GM18861 (cell line): Measurements from ENCODE around the gene JAML.
A peak's percentile ranks its signal among the peaks of the same experiment; 100 is the strongest.

ENCODE experiments used
- ATAC-seq: cut with Tn5 transposase; IDR thresholded peaks from one replicate; pipeline ENCODE4 v1.9.1; 2021; ENCODE audit not compliant: unreplicated experiment

The JAML gene, protein sequence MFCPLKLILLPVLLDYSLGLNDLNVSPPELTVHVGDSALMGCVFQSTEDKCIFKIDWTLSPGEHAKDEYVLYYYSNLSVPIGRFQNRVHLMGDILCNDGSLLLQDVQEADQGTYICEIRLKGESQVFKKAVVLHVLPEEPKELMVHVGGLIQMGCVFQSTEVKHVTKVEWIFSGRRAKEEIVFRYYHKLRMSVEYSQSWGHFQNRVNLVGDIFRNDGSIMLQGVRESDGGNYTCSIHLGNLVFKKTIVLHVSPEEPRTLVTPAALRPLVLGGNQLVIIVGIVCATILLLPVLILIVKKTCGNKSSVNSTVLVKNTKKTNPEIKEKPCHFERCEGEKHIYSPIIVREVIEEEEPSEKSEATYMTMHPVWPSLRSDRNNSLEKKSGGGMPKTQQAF

GRCh38 chr11:118224511-118225188 lies at the start of gene JAML:
Gene JAML, minus strand, starts transcription at chr11:118225011. Its CDS starts 10,145 bp downstream, at chr11:118214866.
- ATAC-seq: peak; percentile 34

DNA sequence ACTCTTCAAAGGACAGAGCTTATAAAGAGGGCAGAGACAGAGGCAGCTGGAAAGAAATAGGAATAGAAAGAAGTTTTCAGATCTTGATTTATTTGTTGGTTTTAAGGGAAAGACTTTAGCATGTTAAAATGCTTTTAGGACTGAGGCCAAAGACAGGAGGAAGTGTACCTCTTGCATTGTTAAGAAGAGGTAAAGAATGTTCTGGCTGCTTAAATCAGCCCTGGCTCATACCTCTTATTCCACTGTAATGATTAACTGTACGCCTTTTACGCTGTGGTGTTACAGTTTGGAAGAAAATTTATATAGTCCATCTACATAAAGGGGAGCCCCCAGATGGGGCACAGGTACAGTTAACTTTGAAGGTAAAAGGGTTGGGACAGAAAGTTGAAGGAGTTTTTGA lies 49.4 kb upstream of the JAML start:
- no peak for ATAC-seq

- ATAC-seq: no peak
Measured at GRCh38 chr11:118272001-118272400, 47.2 kb upstream of the JAML start.

GRCh38 chr11:118267486-118267885 lies 42.7 kb upstream of the JAML start:
- no peak for ATAC-seq

GRCh38 chr11:118265954-118266353 lies 41.1 kb upstream of the JAML start:
- no peak for ATAC-seq

DNA sequence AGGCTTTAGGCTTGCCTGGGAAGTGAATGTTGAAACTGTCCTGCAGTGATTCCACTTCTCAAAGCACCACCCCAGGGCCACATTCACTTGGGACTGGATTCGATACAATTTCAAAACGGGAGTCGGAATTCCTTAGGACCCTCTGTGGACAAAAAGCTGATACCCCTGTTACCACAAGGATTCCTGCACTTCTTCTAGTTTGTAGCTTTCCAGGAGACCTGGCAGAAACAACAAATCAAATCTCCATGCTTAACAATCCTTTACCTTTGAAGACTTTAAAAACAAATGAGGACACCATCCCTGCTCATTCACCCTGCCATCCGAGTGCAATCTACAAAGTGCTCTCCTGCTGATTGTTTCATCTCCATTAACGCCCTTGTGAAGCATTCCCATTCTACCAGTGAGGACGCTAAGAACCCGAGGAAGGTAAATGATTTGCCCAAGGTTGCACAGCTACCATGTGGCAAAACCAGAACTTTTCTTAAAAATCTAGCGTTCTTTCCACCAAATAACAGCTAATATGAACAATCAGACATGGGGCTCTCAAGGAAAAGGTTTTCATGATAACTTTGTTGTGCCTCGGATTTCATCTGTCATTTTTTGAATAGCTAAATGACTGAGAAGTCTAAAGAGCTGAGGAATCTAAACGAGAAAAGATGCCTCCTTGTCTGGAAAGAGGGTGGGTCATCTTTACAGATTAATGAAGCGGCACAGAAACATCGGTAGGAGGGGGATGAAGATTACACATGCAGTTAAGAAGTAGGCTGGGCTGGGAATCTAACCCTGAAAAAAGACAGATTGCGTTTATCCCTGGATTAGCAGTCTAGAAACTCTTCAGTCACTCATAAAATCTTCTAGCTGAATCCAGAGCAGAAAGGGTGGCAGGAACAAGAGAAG lies 40.0 kb upstream of the JAML start:
- no peak for ATAC-seq

- no peak for ATAC-seq
Measured at GRCh38 chr11:118263695-118264568, 39.1 kb upstream of the JAML start, which contains the start of gene MPZL2. Gene MPZL2, minus strand, starts transcription at chr11:118264297. Its CDS starts 144 bp downstream, at chr11:118264153.

DNA sequence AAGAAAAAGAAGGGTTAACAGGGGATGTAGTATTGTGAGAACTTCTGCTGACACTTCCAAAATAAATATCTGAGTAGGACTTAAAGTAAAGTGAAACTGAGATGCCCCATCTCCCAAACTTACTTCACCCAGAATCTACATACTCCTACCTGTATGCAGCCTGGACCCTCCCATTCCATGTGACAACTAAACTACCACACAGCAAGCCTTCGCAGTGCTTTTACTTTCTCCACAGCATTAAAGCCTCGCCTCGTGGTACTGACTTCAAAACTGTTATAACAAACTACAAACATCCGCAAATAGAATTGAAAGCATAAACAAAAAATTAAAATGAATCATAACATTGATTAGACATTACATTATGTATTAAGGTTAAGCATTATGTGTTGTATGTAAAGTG lies 38.3 kb upstream of the JAML start:
- no peak for ATAC-seq

GRCh38 chr11:118260353-118260752 lies 35.5 kb upstream of the JAML start:
- no peak for ATAC-seq

- ATAC-seq: no peak
Measured at GRCh38 chr11:118259138-118259537, 34.3 kb upstream of the JAML start.

DNA sequence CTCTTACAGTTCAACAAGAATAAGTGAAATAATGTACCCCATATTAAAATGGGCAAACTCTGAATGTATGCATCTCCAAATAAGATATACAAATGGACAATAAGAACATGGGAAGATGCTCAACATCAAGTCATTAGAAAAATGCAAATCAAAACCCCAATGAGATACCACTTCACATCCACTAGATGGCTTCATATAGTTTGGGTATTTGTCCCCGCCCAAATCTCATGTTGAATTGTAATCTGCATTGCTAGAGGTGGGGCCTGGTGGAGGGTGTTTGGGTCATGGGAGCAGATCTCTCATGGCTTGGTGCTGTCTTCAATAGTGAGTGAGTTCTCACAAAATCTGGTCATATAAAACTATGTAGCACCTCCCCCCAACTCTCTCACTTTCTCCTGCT lies 33.6 kb upstream of the JAML start:
- ATAC-seq: no peak

DNA sequence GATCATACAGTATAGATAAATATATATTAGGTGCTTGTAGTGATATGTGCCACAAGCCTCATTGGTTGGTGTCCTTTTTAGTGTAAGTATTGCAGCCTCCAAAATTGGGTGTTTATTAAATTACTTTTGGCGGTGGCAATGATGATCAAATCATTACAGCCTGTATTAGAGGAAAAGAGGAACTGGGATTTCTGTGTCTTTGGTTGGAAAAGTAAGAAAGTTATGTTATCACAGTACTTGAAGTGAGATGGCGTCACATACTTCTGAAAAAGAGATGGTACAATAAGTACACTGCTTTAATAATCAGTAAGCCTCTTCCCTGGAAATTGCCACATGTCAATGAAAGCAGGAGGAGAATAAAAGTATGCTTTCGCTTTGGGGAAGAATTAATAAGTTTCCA lies 27.9 kb upstream of the JAML start:
- peak; percentile 16 for ATAC-seq

DNA sequence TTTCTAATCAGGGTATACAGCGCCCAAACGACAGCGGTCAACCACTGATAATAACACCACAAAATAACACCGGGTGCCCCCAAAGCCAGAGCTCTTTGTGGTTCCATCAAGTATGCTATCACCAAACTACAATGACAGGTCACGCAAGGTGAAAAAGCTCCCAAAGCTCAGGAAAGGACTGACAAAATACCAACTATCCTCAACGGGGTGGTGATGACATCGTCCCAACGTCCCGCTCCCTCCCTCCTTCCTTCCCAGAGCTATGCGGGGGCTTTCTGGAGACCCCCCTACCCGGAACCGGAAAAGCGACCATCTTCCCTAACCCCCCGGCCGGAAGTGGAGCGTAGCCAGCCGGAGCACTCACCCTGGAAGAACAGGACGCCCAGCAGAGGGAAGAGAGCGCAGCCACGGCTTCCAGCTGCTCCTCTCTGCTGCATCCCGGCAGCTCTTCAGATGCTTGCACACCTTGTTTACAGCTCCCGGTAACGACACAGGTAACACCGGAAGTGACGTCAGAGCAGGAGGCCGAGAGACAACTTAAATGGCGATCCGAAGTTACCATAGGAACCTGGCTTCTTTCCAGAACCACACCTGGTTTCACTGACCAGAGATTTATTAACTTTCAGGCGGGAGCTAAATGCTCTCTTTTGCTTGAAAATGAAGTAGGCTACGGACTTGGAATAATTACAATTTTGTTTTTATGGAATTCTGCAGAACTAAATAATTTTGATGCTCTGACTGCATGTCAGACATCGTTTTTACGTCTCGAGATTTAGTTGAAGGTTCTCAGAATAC lies 27.2 kb upstream of the JAML start, which contains the start of gene MPZL3:
Gene MPZL3 (minus strand): TSS at position 508 of the 795 bp plus-strand sequence. CDS start 71 bp downstream, at position 437.
- peak; percentile 72 for ATAC-seq

DNA sequence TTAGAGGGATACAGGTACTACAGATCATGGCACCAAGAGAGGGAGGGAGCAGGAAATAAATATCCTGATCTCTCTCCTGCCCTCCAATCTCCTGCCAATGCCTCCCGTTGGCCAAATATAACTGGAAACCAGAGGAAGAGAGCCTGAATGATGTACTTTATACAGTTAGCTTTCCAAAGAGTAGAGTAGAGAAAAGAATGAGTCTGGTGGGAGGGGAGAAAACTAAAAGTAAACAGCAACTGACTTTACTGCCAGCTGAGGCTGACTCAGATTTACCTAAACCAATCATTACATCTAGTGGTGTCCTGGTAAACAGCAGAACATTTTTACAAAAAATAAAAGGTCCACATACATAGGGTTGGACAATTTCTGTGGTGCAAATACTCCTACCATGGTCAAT lies 22.2 kb upstream of the JAML start:
- no peak for ATAC-seq

DNA sequence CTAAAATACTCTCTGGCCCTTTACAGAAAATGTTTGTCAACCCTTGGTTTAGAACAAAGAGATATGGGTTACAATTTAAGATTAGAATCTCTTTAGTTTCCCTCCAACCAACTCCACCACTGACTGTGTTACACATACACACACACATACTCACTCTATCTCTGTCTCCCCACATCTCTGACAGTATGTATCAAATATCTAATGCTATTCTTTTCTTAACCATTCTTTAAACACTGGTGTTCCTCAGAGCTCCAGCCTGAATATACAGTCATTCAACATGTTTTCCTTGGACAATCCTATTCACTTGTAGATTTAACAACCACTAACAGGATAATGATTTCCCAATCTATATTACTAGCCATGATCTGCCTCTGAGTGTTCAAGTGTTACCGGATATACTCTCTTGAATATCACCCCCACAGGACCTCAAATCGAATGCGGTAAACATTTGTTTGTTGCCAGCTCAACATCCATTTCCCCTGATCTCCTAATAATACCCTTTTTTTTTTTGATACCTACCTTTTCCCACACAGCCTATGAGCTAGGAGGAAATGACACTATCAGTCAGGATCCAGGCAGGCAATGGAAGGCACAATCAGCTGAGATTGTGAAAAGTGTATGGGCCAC lies 21.2 kb upstream of the JAML start:
- ATAC-seq: no peak

DNA sequence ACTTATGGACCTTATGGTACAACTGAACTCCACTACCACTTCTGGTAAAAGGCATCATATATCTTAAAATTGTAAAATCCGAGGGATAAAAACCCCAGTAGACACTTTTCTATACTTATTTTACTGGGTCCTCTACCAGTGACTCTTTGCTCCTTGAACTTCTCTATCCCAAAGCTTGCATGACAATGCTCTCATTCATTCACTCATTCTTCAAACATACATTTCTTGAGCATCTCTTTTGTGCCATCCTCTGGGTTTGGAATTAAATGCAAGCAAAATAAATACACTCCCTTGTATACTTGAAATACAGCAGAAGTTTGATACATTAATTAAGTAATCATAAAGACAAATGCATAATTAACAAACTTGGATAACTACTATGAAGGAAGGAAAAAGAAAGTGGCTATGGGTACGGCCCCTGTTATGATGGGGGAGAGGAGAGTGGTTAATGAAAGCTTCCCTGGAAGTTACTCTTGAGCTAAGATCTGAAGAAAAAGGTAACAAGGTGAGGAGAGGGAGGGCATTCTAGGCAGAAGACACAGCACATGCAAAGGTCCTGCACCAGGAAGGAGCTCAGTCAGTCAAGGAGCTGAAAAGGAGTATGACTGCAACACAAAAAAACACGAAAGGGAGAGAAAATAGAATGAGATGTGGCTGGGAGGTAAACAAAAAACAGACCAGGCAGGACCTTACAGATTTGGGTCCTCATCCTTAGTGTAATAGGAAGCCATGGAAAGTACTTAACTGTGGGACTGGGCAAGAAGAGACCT lies 19.4 kb upstream of the JAML start:
- no peak for ATAC-seq

DNA sequence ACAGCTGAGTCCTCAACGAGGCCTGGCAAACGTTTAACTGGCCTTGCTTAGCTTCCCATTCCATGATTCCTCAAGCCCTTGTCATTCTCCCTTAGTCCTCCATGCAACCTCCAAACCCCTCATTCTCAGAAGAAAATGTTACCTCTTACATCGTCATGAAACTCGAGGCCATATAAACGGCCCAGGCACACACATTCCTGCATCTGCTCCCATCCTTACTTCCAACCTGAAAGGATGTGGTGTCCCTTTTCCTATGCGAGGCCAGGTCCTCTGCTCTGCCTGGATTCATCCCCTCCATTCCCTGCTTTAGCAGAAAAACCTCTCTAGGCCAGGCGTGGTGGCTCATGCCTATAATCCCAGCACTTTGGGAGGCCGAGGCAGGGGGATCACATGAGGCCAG lies 18.4 kb upstream of the JAML start:
- no peak for ATAC-seq

GRCh38 chr11:118241764-118242098 lies 16.9 kb upstream of the JAML start:
- ATAC-seq: no peak
